A673 (cell line): ENCODE data around the gene CDK5RAP2.

Experiments
- CTCF ChIP-seq: fragments of 300-800, 200-600 bp; sonication (generic); conservative IDR thresholded peaks from 2 replicates; pipeline ENCODE4 v1.5.1; 2017; ENCODE audit warnings: low read depth, mild to moderate bottlenecking, antibody characterized with exemption, low read length, moderate library complexity, mixed read lengths
- EZH2 ChIP-seq: fragments of 200-600 bp; sonication (generic); IDR thresholded peaks from 2 replicates; pipeline ENCODE4 v1.6.1; 2017; ENCODE audit warnings: borderline replicate concordance, low read depth, mild to moderate bottlenecking, mixed read lengths, antibody characterized with exemption, low read length; ENCODE audit not compliant: poor library complexity, severe bottlenecking

GRCh38 chr9:120402741-120403542 is 177.0 kb downstream of the CDK5RAP2 start:
- TF ChIP-seq CTCF, result no peak
- TF ChIP-seq EZH2, result no peak
